K562 (cell line): ENCODE measurements around the gene STARD6. TPM values are rescaled to one million over a fixed set of nuclear protein-coding genes. Genes with fewer than 3 reads are reported as not detected.

Source experiments
- ELF4 ChIP-seq: fragments of 450-650 bp; formaldehyde crosslinking; IDR thresholded peaks from 2 replicates; pipeline ENCODE4 v1.4.0; 2022; ENCODE audit warnings: missing genetic modification characterization
- EP400 ChIP-seq: fragments of 450-650 bp; IDR thresholded peaks from 2 replicates; pipeline ENCODE4 v1.6.1; 2017; ENCODE audit warnings: antibody characterized with exemption, mild to moderate bottlenecking, moderate library complexity
- HEY1 ChIP-seq: fragments of 250-450 bp; sonication (Bioruptor Pico); IDR thresholded peaks from 2 replicates; pipeline ENCODE4 v1.5.0; 2020; ENCODE audit warnings: mild to moderate bottlenecking, moderate library complexity, borderline replicate concordance
- KLF13 ChIP-seq: fragments of 450-650 bp; IDR thresholded peaks from 2 replicates; pipeline ENCODE4 v1.6.1; 2016; ENCODE audit warnings: missing genetic modification characterization, low read depth, mild to moderate bottlenecking, missing compliant biosample characterization, moderate library complexity, borderline replicate concordance
- LCOR ChIP-seq: sonication (generic); formaldehyde crosslinking; IDR thresholded peaks from 2 replicates; pipeline ENCODE4 v1.8.0; 2022; ENCODE audit warnings: mild to moderate bottlenecking, missing genetic modification reagents
- MYBL2 ChIP-seq, 2 experiments: fragments of 450-650 bp in 1 of 2; sonication (generic) in 1 of 2; formaldehyde crosslinking in 1 of 2; IDR thresholded peaks; 2 replicates each; pipeline versions ENCODE4 v1.6.1 to v1.8.1; 2017 to 2022; ENCODE audit warnings: borderline replicate concordance in 1 of 2, inconsistent platforms in 1 of 2, low read depth in 1 of 2, mild to moderate bottlenecking in 1 of 2, missing genetic modification reagents in 1 of 2, moderate library complexity in 1 of 2
- PTBP1 ChIP-seq: fragments of 200-400 bp; formaldehyde crosslinking; IDR thresholded peaks from 2 replicates; pipeline ENCODE4 v1.6.1; 2017; ENCODE audit warnings: low read depth, low read length
- SIN3A ChIP-seq, 2 experiments: fragments of 150-350 bp in 1 of 2; IDR thresholded peaks; 2 replicates each; pipeline ENCODE4 v1.6.1; 2011 to 2016; ENCODE audit warnings: borderline replicate concordance in 2 of 2, low read depth in 2 of 2, low read length in 2 of 2, mild to moderate bottlenecking in 2 of 2, moderate library complexity in 2 of 2; ENCODE audit not compliant: control insufficient read depth in 1 of 2
- SNRNP70 ChIP-seq: fragments of 200-400 bp; formaldehyde crosslinking; optimal IDR thresholded peaks from 2 replicates; pipeline ENCODE3; 2017; ENCODE audit warnings: low read depth, low read length
- TRIM24 ChIP-seq, 2 experiments: fragments of 450-650 bp; IDR thresholded peaks; 2 replicates each; pipeline ENCODE4 v1.6.1; 2016
- ZFP30 ChIP-seq: fragments of 250-450 bp; sonication (Bioruptor Pico); IDR thresholded peaks from 2 replicates; pipeline ENCODE4 v1.8.0; 2022; ENCODE audit warnings: moderate library complexity, mild to moderate bottlenecking, inconsistent platforms, borderline replicate concordance
- ZNF444 ChIP-seq: fragments of 250-450 bp; sonication (Bioruptor Pico); IDR thresholded peaks from 2 replicates; pipeline ENCODE4 v1.4.0; 2020; ENCODE audit warnings: mild to moderate bottlenecking, moderate library complexity
- polyA plus RNA-seq, 8 experiments: library from polyadenylated mRNA; depleted of rRNA in 4 of 8; stranded (reverse) in 5 of 8; unstranded in 3 of 8; fragments of >200 nt; fragmentation: Nextera tagmentation in 2 of 8; fragmentation: Illumina TruSeq in 1 of 8; extraction: Ambion mirVana in 2 of 8; extraction: Trizol in 1 of 8; gene quantifications; 2 replicates each; pipeline versions ENCODE4 v1.2.1 to v1.2.3, GENCODE V29; 2011 to 2014; ENCODE audit warnings: inconsistent platforms in 1 of 8, missing spikeins in 1 of 8
- total RNA-seq, 7 experiments: library from RNA; depleted of rRNA in 6 of 7; stranded (reverse); fragments of >200 nt in 6 of 7; fragmentation: Illumina TruSeq in 2 of 7; extraction: Trizol in 2 of 7; gene quantifications; 2 replicates each; pipeline versions ENCODE4 v1.2.1 to v1.2.3, GENCODE V29; 2011 to 2021; ENCODE audit warnings: low replicate concordance in 1 of 7
- TF ChIP-seq, protein P1 (sequence below): fragments of 450-650 bp; formaldehyde crosslinking; IDR thresholded peaks from 2 replicates; pipeline ENCODE4 v1.4.0; 2020; ENCODE audit warnings: mild to moderate bottlenecking
- TF ChIP-seq, protein P2 (sequence below): fragments of 250-450 bp; sonication (Bioruptor Pico); IDR thresholded peaks from 2 replicates; pipeline ENCODE4 v1.8.0; 2022; ENCODE audit warnings: inconsistent platforms, mild to moderate bottlenecking, moderate library complexity, borderline replicate concordance
- TF ChIP-seq, protein P3 (sequence below): sonication (generic); formaldehyde crosslinking; IDR thresholded peaks from 2 replicates; pipeline ENCODE4 v1.8.0; 2022; ENCODE audit warnings: mild to moderate bottlenecking, low read depth, missing genetic modification reagents
- TF ChIP-seq, protein P4 (sequence below): fragments of 250-450 bp; sonication (Bioruptor Pico); IDR thresholded peaks from 2 replicates; pipeline ENCODE4 v1.5.0; 2020; ENCODE audit warnings: mild to moderate bottlenecking
- TF ChIP-seq, protein P5 (sequence below), 2 experiments: fragments of 450-650 bp in 1 of 2; IDR thresholded peaks; 2 replicates each; pipeline ENCODE4 v1.6.1; 2011 to 2017; ENCODE audit warnings: low read depth in 2 of 2, antibody characterized with exemption in 1 of 2, borderline replicate concordance in 1 of 2, low read length in 1 of 2, mild to moderate bottlenecking in 1 of 2, mixed read lengths in 1 of 2; ENCODE audit not compliant: control insufficient read depth in 1 of 2

STARD6 gene
- total and polyA plus RNA-seq, 9 of the 15 experiments (the other 6 are each of a cell fraction or from before 2014, with no cell fraction given) = 0.11 to 0.15 TPM; not detected in 7

DNA sequence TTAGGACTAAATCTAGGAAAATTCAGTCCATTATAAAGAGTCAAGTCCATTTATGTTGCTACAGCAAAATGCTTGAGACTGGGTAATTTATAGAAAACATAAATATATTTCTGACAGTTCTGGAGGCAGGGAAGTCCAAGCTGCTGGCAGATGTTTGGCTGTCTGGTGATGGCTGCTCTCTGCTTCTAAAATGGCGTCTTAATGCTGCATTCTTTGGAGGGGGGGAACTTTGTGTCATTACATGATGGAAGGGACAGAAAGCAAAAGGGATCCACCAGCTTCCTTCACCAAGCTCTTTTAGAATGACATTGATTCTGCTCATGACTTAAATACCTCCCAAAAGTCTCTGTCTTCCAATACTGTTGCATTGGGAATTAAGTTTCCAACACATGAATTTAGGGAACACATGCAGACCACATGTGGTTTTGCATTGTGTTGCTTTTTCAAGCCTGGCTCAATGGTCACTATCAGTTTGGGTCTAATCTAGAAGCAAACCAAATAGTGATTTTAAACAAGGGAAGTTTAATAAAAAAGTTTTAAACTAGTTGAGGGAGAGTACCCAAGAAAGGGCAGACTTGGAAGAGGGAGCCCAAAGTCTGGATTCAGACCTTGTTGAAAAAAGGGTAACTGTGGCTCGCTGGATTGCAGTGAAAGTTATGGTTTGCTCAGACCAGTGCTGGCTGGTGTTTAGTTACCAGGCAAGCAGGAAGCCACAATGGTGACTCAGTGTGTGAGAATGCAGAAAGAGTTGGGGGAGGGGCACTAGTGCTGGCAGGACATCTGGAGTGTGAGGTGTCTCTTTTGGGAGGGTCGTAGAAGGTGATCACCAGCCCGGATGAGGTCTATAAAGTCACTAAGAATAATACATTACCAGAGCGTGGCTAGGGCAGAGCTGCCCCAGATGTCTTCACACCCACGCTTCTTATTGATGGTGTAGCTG, 30.8 kb upstream of the STARD6 start (continued):
- TF ChIP-seq, protein P1, sequence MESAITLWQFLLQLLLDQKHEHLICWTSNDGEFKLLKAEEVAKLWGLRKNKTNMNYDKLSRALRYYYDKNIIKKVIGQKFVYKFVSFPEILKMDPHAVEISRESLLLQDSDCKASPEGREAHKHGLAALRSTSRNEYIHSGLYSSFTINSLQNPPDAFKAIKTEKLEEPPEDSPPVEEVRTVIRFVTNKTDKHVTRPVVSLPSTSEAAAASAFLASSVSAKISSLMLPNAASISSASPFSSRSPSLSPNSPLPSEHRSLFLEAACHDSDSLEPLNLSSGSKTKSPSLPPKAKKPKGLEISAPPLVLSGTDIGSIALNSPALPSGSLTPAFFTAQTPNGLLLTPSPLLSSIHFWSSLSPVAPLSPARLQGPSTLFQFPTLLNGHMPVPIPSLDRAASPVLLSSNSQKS = no peak
- TF ChIP-seq TRIM24 (IDR thresholded peaks at IDR 0.05) (peak; percentile 55 to 75), PTBP1 (no peak), EP400 (peak; percentile 36; the same call in 1 of the 2 replicates), SIN3A (IDR thresholded peaks at IDR 0.05; ENCODE audit: borderline replicate concordance in 2 of 2, control insufficient read depth in 1 of 2, low read depth in 2 of 2, low read length in 2 of 2) (no peak), ZNF444 (CRISPR knock-in tag) (no peak), ELF4 (CRISPR knock-in tag) (no peak), LCOR (CRISPR knock-in tag) (no peak), HEY1 (no peak), KLF13 (tag) (no peak), ZFP30 (CRISPR knock-in tag) (no peak), MYBL2 (IDR thresholded peaks at IDR 0.05; ENCODE audit: low read depth) (no peak), MYBL2 (CRISPR knock-in tag; IDR thresholded peaks at IDR 0.05; ENCODE audit: borderline replicate concordance) (no peak), SNRNP70 (no peak)
- TF ChIP-seq, protein P2, sequence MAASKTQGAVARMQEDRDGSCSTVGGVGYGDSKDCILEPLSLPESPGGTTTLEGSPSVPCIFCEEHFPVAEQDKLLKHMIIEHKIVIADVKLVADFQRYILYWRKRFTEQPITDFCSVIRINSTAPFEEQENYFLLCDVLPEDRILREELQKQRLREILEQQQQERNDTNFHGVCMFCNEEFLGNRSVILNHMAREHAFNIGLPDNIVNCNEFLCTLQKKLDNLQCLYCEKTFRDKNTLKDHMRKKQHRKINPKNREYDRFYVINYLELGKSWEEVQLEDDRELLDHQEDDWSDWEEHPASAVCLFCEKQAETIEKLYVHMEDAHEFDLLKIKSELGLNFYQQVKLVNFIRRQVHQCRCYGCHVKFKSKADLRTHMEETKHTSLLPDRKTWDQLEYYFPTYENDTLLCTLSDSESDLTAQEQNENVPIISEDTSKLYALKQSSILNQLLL (CRISPR knock-in tag) = no peak
- TF ChIP-seq, protein P3, sequence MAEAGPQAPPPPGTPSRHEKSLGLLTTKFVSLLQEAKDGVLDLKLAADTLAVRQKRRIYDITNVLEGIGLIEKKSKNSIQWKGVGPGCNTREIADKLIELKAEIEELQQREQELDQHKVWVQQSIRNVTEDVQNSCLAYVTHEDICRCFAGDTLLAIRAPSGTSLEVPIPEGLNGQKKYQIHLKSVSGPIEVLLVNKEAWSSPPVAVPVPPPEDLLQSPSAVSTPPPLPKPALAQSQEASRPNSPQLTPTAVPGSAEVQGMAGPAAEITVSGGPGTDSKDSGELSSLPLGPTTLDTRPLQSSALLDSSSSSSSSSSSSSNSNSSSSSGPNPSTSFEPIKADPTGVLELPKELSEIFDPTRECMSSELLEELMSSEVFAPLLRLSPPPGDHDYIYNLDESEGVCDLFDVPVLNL (CRISPR knock-in tag) = no peak
- TF ChIP-seq, protein P4, sequence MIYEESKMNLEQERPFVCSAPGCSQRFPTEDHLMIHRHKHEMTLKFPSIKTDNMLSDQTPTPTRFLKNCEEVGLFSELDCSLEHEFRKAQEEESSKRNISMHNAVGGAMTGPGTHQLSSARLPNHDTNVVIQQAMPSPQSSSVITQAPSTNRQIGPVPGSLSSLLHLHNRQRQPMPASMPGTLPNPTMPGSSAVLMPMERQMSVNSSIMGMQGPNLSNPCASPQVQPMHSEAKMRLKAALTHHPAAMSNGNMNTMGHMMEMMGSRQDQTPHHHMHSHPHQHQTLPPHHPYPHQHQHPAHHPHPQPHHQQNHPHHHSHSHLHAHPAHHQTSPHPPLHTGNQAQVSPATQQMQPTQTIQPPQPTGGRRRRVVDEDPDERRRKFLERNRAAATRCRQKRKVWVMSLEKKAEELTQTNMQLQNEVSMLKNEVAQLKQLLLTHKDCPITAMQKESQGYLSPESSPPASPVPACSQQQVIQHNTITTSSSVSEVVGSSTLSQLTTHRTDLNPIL (CRISPR knock-in tag) = no peak
- TF ChIP-seq, protein P5, sequence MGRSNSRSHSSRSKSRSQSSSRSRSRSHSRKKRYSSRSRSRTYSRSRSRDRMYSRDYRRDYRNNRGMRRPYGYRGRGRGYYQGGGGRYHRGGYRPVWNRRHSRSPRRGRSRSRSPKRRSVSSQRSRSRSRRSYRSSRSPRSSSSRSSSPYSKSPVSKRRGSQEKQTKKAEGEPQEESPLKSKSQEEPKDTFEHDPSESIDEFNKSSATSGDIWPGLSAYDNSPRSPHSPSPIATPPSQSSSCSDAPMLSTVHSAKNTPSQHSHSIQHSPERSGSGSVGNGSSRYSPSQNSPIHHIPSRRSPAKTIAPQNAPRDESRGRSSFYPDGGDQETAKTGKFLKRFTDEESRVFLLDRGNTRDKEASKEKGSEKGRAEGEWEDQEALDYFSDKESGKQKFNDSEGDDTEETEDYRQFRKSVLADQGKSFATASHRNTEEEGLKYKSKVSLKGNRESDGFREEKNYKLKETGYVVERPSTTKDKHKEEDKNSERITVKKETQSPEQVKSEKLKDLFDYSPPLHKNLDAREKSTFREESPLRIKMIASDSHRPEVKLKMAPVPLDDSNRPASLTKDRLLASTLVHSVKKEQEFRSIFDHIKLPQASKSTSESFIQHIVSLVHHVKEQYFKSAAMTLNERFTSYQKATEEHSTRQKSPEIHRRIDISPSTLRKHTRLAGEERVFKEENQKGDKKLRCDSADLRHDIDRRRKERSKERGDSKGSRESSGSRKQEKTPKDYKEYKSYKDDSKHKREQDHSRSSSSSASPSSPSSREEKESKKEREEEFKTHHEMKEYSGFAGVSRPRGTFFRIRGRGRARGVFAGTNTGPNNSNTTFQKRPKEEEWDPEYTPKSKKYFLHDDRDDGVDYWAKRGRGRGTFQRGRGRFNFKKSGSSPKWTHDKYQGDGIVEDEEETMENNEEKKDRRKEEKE (IDR thresholded peaks at IDR 0.05; ENCODE audit: borderline replicate concordance in 1 of 2, control insufficient read depth in 1 of 2, low read depth in 2 of 2, low read length in 1 of 2) = no peak
